HepG2 (cell line): ENCODE data around the gene SH3D19. TPM values are rescaled to one million over a fixed set of nuclear protein-coding genes. Genes with fewer than 3 reads are reported as not detected.

Source experiments
- CHD4 ChIP-seq: fragments of 200-600 bp; sonication (generic); IDR thresholded peaks from 2 replicates; pipeline ENCODE4 v1.7.0; 2017; ENCODE audit warnings: mild to moderate bottlenecking, low read length, borderline replicate concordance
- ETV5 ChIP-seq: IDR thresholded peaks from 2 replicates; pipeline ENCODE4 v1.6.1; 2018; ENCODE audit warnings: missing biosample characterization, missing genetic modification reagents, inconsistent platforms, borderline replicate concordance
- FOXJ3 ChIP-seq: sonication (generic); formaldehyde crosslinking; IDR thresholded peaks from 2 replicates; pipeline ENCODE4 v1.4.0; 2020; ENCODE audit warnings: missing genetic modification reagents, mild to moderate bottlenecking, borderline replicate concordance
- HMG20A ChIP-seq: IDR thresholded peaks from 2 replicates; pipeline ENCODE4 v1.6.1; 2016; ENCODE audit warnings: borderline replicate concordance
- HNF4A ChIP-seq: sonication (generic); formaldehyde crosslinking; IDR thresholded peaks from 2 replicates; pipeline ENCODE4 v1.4.0; 2020; ENCODE audit warnings: missing genetic modification reagents
- JUNB ChIP-seq: sonication (generic); formaldehyde crosslinking; IDR thresholded peaks from 2 replicates; pipeline ENCODE4 v1.8.0; 2022; ENCODE audit warnings: missing genetic modification reagents, mild to moderate bottlenecking, borderline replicate concordance
- KMT2A ChIP-seq: sonication (generic); formaldehyde crosslinking; IDR thresholded peaks from 2 replicates; pipeline ENCODE4 v1.4.0; 2020; ENCODE audit warnings: missing genetic modification reagents
- MAFF ChIP-seq: IDR thresholded peaks from 2 replicates; pipeline ENCODE4 v1.6.1; 2011; ENCODE audit warnings: low read depth, low read length, improper control_type of control experiment
- MIXL1 ChIP-seq: IDR thresholded peaks from 2 replicates; pipeline ENCODE4 v1.6.1; 2016
- NFYC ChIP-seq: IDR thresholded peaks from 2 replicates; pipeline ENCODE4 v1.6.1; 2016; ENCODE audit warnings: missing genetic modification reagents, missing compliant biosample characterization
- SIX1 ChIP-seq: sonication (generic); formaldehyde crosslinking; IDR thresholded peaks from 2 replicates; pipeline ENCODE4 v1.4.0; 2020; ENCODE audit warnings: missing genetic modification reagents, borderline replicate concordance
- ZBTB20 ChIP-seq: sonication (generic); formaldehyde crosslinking; IDR thresholded peaks from 2 replicates; pipeline ENCODE4 v1.8.1; 2023; ENCODE audit warnings: missing genetic modification reagents, low read depth, mild to moderate bottlenecking, borderline replicate concordance
- ZBTB7B ChIP-seq: sonication (generic); formaldehyde crosslinking; IDR thresholded peaks from 2 replicates; pipeline ENCODE4 v1.4.0; 2020; ENCODE audit warnings: missing genetic modification reagents
- ZKSCAN8 ChIP-seq: IDR thresholded peaks from 2 replicates; pipeline ENCODE4 v1.6.1; 2016; ENCODE audit warnings: borderline replicate concordance, missing genetic modification reagents, missing compliant biosample characterization
- ZMYM4 ChIP-seq: sonication (generic); formaldehyde crosslinking; IDR thresholded peaks from 2 replicates; pipeline ENCODE4 v1.8.1; 2023; ENCODE audit warnings: mild to moderate bottlenecking, missing genetic modification reagents
- ZNF496 ChIP-seq: sonication (generic); formaldehyde crosslinking; IDR thresholded peaks from 2 replicates; pipeline ENCODE4 v1.8.1; 2023; ENCODE audit warnings: mild to moderate bottlenecking, moderate library complexity, missing genetic modification reagents; ENCODE audit not compliant: insufficient replicate concordance
- ZNF7 ChIP-seq: IDR thresholded peaks from 2 replicates; pipeline ENCODE4 v1.6.1; 2016; ENCODE audit warnings: missing biosample characterization, missing genetic modification reagents
- ZNF780A ChIP-seq: sonication (generic); formaldehyde crosslinking; IDR thresholded peaks from 2 replicates; pipeline ENCODE4 v1.8.0; 2022; ENCODE audit warnings: mild to moderate bottlenecking, missing genetic modification reagents, moderate library complexity
- ZNF792 ChIP-seq: IDR thresholded peaks from 2 replicates; pipeline ENCODE4 v1.6.1; 2016
- polyA plus RNA-seq, 8 experiments: library from polyadenylated mRNA; depleted of rRNA in 3 of 8; stranded (reverse) in 7 of 8; unstranded in 1 of 8; fragments of >200 nt; fragmentation: Illumina TruSeq in 4 of 8; extraction: Trizol in 4 of 8; gene quantifications; 2 replicates each; pipeline versions ENCODE4 v1.2.1 to v1.2.3, GENCODE V29; 2011 to 2016; ENCODE audit warnings: low read depth in 4 of 8, missing spikeins in 1 of 8, mixed read lengths in 1 of 8; ENCODE audit not compliant: insufficient read depth in 1 of 8
- total RNA-seq, 5 experiments: library from RNA; depleted of rRNA; stranded (reverse); fragments of >200 nt; fragmentation: Illumina TruSeq; extraction: Trizol; gene quantifications; 2 replicates each; pipeline ENCODE4 v1.2.3, GENCODE V29; 2016; ENCODE audit warnings: low read depth in 1 of 5
- TF ChIP-seq, protein P1 (sequence below): sonication (generic); formaldehyde crosslinking; IDR thresholded peaks from 2 replicates; pipeline ENCODE4 v1.5.0; 2020; ENCODE audit warnings: mild to moderate bottlenecking, missing genetic modification reagents, borderline replicate concordance
- TF ChIP-seq, protein P2 (sequence below): sonication (generic); formaldehyde crosslinking; IDR thresholded peaks from 2 replicates; pipeline ENCODE4 v1.4.0; 2020; ENCODE audit warnings: mild to moderate bottlenecking, missing genetic modification reagents
- TF ChIP-seq, protein P3 (sequence below): sonication (generic); formaldehyde crosslinking; IDR thresholded peaks from 2 replicates; pipeline ENCODE4 v1.5.1; 2020; ENCODE audit warnings: mild to moderate bottlenecking, missing genetic modification reagents, borderline replicate concordance

Gene SH3D19
- total and polyA plus RNA-seq, 2 of the 13 experiments (the other 11 are each of a cell fraction or from before 2014, with no cell fraction given) = 31.2 to 38.0 TPM

DNA sequence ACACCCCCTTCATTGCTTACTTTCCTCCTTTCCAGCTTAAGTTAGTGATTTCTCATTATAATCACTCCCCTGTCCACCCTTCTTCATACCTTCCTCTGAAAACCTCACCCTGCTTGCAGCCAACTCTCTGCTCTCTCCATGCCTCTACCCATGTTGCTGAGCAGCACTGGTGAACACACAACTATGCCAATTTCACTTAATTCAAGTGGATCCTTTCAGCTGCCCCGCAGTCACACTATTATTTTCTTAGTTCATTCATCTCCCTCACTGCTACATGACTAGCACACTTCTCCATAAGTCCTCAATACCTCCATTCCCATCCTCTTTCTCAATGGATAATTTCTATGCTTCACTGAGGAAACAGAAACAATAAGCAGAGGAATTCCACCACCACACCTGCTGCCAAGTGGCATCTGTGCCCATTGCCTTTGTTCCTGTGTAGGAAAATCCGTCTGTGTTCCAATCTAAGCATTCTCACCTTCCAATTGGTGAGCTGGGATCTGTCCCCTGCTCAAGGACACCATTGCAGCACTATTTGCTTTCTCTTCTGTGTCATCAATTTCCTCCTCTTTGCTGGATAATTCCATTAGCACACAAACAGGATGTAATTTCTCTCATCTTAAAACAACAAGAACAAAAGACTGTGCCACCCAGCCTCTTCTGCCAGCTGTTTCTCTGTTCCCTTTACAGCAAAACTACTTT is 73.7 kb downstream of the SH3D19 start (continued):
- TF ChIP-seq SIX1 (CRISPR knock-in tag) (peak; percentile 62; the same call in 1 of the 2 replicates), ZBTB20 (peak; percentile 46; the same call in 1 of the 2 replicates), ZNF496 (CRISPR knock-in tag) (no peak), HMG20A (peak; percentile 69; the same call in 1 of the 2 replicates), KMT2A (CRISPR knock-in tag) (peak; percentile 47; the same call in 1 of the 2 replicates), ETV5 (CRISPR knock-in tag) (peak; percentile 91), CHD4 (peak; percentile 41; the same call in 1 of the 2 replicates), MIXL1 (CRISPR knock-in tag) (peak; percentile 97), JUNB (CRISPR knock-in tag) (peak; percentile 41; the same call in 1 of the 2 replicates), NFYC (peak; percentile 39; the same call in 1 of the 2 replicates), FOXJ3 (CRISPR knock-in tag) (peak; percentile 79; the same call in 1 of the 2 replicates), ZNF7 (CRISPR knock-in tag) (0 out of 2 replicates have a peak, but pooled peaks have one; percentile 30), ZNF780A (CRISPR knock-in tag) (no peak), ZMYM4 (peak; percentile 70), ZBTB7B (CRISPR knock-in tag) (0 out of 2 replicates have a peak, but pooled peaks have one; percentile 30), ZKSCAN8 (CRISPR knock-in tag) (peak; percentile 34; the same call in 1 of the 2 replicates), HNF4A (peak; percentile 80), ZNF792 (0 out of 2 replicates have a peak, but pooled peaks have one; percentile 41), MAFF (peak; percentile 48; the same call in 1 of the 2 replicates)
- TF ChIP-seq, protein P1, sequence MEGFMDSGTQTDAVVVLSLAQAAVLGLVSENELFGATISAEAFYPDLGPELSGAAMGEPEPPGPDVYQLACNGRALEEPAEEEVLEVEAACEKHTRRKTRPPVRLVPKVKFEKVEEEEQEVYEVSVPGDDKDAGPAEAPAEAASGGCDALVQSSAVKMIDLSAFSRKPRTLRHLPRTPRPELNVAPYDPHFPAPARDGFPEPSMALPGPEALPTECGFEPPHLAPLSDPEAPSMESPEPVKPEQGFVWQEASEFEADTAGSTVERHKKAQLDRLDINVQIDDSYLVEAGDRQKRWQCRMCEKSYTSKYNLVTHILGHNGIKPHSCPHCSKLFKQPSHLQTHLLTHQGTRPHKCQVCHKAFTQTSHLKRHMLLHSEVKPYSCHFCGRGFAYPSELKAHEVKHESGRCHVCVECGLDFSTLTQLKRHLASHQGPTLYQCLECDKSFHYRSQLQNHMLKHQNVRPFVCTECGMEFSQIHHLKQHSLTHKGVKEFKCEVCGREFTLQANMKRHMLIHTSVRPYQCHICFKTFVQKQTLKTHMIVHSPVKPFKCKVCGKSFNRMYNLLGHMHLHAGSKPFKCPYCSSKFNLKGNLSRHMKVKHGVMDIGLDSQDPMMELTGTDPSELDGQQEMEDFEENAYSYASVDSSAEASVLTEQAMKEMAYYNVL = peak; percentile 68; the same call in 1 of the 2 replicates
- TF ChIP-seq, protein P2, sequence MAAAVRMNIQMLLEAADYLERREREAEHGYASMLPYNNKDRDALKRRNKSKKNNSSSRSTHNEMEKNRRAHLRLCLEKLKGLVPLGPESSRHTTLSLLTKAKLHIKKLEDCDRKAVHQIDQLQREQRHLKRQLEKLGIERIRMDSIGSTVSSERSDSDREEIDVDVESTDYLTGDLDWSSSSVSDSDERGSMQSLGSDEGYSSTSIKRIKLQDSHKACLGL (CRISPR knock-in tag) = no peak
- TF ChIP-seq, protein P3, sequence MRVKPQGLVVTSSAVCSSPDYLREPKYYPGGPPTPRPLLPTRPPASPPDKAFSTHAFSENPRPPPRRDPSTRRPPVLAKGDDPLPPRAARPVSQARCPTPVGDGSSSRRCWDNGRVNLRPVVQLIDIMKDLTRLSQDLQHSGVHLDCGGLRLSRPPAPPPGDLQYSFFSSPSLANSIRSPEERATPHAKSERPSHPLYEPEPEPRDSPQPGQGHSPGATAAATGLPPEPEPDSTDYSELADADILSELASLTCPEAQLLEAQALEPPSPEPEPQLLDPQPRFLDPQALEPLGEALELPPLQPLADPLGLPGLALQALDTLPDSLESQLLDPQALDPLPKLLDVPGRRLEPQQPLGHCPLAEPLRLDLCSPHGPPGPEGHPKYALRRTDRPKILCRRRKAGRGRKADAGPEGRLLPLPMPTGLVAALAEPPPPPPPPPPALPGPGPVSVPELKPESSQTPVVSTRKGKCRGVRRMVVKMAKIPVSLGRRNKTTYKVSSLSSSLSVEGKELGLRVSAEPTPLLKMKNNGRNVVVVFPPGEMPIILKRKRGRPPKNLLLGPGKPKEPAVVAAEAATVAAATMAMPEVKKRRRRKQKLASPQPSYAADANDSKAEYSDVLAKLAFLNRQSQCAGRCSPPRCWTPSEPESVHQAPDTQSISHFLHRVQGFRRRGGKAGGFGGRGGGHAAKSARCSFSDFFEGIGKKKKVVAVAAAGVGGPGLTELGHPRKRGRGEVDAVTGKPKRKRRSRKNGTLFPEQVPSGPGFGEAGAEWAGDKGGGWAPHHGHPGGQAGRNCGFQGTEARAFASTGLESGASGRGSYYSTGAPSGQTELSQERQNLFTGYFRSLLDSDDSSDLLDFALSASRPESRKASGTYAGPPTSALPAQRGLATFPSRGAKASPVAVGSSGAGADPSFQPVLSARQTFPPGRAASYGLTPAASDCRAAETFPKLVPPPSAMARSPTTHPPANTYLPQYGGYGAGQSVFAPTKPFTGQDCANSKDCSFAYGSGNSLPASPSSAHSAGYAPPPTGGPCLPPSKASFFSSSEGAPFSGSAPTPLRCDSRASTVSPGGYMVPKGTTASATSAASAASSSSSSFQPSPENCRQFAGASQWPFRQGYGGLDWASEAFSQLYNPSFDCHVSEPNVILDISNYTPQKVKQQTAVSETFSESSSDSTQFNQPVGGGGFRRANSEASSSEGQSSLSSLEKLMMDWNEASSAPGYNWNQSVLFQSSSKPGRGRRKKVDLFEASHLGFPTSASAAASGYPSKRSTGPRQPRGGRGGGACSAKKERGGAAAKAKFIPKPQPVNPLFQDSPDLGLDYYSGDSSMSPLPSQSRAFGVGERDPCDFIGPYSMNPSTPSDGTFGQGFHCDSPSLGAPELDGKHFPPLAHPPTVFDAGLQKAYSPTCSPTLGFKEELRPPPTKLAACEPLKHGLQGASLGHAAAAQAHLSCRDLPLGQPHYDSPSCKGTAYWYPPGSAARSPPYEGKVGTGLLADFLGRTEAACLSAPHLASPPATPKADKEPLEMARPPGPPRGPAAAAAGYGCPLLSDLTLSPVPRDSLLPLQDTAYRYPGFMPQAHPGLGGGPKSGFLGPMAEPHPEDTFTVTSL (CRISPR knock-in tag) = peak; percentile 88; the same call in 1 of the 2 replicates
